ENCODE data around the gene SEMA4B. TPM values are rescaled to one million over a fixed set of nuclear protein-coding genes. Genes with fewer than 3 reads are reported as not detected.

The SEMA4B gene
- polyA plus RNA-seq, 1 donor (not counting 4 experiments of a cell fraction or from before 2014, with no cell fraction given), result 58.7 TPM

GRCh38 chr15:90221246-90221900, 20.2 kb downstream of the SEMA4B start:
- H3K4me3 ChIP-seq (ENCODE audit: control insufficient read depth in 2 of 3, extremely low read depth in 1 of 3, insufficient read depth in 2 of 3, low read depth in 1 of 3, low read length in 3 of 3), result no peak overlapping the region
- DNase-seq (ENCODE audit: low read depth, low spot score) (no peak), FAIRE-seq (peak; percentile 67)
- H3K36me3 ChIP-seq (ENCODE audit: control insufficient read depth in 2 of 2, extremely low read depth in 1 of 2, insufficient read depth in 2 of 2, low read length in 2 of 2), result peaks cover 45 to 57% of the 10 kb centered on the region in 2 experiments
- H2AFZ ChIP-seq (ENCODE audit: control insufficient read depth, low read length), result no peak overlapping the region
- no peak overlapping the region for H3K4me2 ChIP-seq (ENCODE audit: control insufficient read depth, extremely low read depth, insufficient read depth, low read depth, low read length)
- H4K20me1 ChIP-seq (ENCODE audit: control insufficient read depth, extremely low read depth, insufficient read depth, low read length), result no peaks in the 10 kb centered on the region
- peaks cover 5% of the 10 kb centered on the region for H3K9me1 ChIP-seq (ENCODE audit: control insufficient read depth, extremely low read depth, insufficient read depth, low read length)
- dilution Hi-C loops (cut with MboI; ENCODE audit: extremely low pct_ligation_motif_present, low sequenced_read_pairs), result no loop called here
- TF ChIP-seq CTCF (optimal IDR thresholded peaks at IDR 0.05 in 1 of 3, IDR thresholded peaks at IDR 0.05 in 1 of 3, conservative IDR thresholded peaks at IDR 0.05 in 1 of 3; ENCODE audit: extremely low read depth in 1 of 3, insufficient read depth in 2 of 3, low read length in 3 of 3) (peak; percentile 61 to 87 (median 83)), EZH2 (IDR thresholded peaks at IDR 0.05; ENCODE audit: low read length) (no peak)
- H3K27me3 ChIP-seq (ENCODE audit: control insufficient read depth, extremely low read depth, insufficient read depth, low read length), result no peaks in the 10 kb centered on the region
- peaks cover 36% of the 10 kb centered on the region for H3K79me2 ChIP-seq (ENCODE audit: control insufficient read depth, insufficient read depth, low read length)
- H3K9me3 ChIP-seq (ENCODE audit: control insufficient read depth, low read depth, low read length), result no peaks in the 10 kb centered on the region
- H3K4me1 ChIP-seq (ENCODE audit: control insufficient read depth, extremely low read depth, insufficient read depth, low read length), result peaks cover 13% of the 10 kb centered on the region
- H3K27ac ChIP-seq (ENCODE audit: control insufficient read depth, insufficient read depth, low read length), result no peak overlapping the region
- no peak overlapping the region for H3K9ac ChIP-seq (ENCODE audit: control insufficient read depth, extremely low read depth, insufficient read depth, low read length)

- Histone ChIP-seq H2AFZ (ENCODE audit: control insufficient read depth, low read length) (no peak overlapping the region), H3K9me3 (ENCODE audit: control insufficient read depth, low read depth, low read length) (no peaks in the 10 kb centered on the region), H4K20me1 (ENCODE audit: control insufficient read depth, extremely low read depth, insufficient read depth, low read length) (no peaks in the 10 kb centered on the region), H3K27me3 (ENCODE audit: control insufficient read depth, extremely low read depth, insufficient read depth, low read length) (no peaks in the 10 kb centered on the region), H3K9me1 (ENCODE audit: control insufficient read depth, extremely low read depth, insufficient read depth, low read length) (peaks cover 4% of the 10 kb centered on the region), H3K79me2 (ENCODE audit: control insufficient read depth, insufficient read depth, low read length) (peaks cover 27% of the 10 kb centered on the region), H3K27ac (ENCODE audit: control insufficient read depth, insufficient read depth, low read length) (no peak overlapping the region), H3K4me1 (ENCODE audit: control insufficient read depth, extremely low read depth, insufficient read depth, low read length) (peaks cover 8% of the 10 kb centered on the region), H3K4me2 (ENCODE audit: control insufficient read depth, extremely low read depth, insufficient read depth, low read depth, low read length) (no peak overlapping the region), H3K4me3 (ENCODE audit: control insufficient read depth in 2 of 3, extremely low read depth in 1 of 3, insufficient read depth in 2 of 3, low read depth in 1 of 3, low read length in 3 of 3) (no peak overlapping the region), H3K9ac (ENCODE audit: control insufficient read depth, extremely low read depth, insufficient read depth, low read length) (no peak overlapping the region), H3K36me3 (ENCODE audit: control insufficient read depth in 2 of 2, extremely low read depth in 1 of 2, insufficient read depth in 2 of 2, low read length in 2 of 2) (peaks cover 46 to 59% of the 10 kb centered on the region in 2 experiments)
- FAIRE-seq (no peak), DNase-seq (ENCODE audit: low read depth, low spot score) (no peak)
- dilution Hi-C loops (cut with MboI; ENCODE audit: extremely low pct_ligation_motif_present, low sequenced_read_pairs), result no loop called here
- no peak for TF ChIP-seq EZH2 (IDR thresholded peaks at IDR 0.05; ENCODE audit: low read length)
- no peak for TF ChIP-seq CTCF (optimal IDR thresholded peaks at IDR 0.05 in 1 of 3, IDR thresholded peaks at IDR 0.05 in 1 of 3, conservative IDR thresholded peaks at IDR 0.05 in 1 of 3; ENCODE audit: extremely low read depth in 1 of 3, insufficient read depth in 2 of 3, low read length in 3 of 3)
Measured at GRCh38 chr15:90222547-90222946, 21.4 kb downstream of the SEMA4B start.

All from keratinocyte (primary cell).